Ovary (tissue), 3 donors: ENCODE data around the gene RACK1.

ENCODE experiments used
- EP300 ChIP-seq: sonication (generic); formaldehyde crosslinking; IDR thresholded peaks from one replicate; pipeline ENCODE4 v1.6.1; 2017; ENCODE audit warnings: antibody characterized with exemption
- POLR2A ChIP-seq: fragments of 450-650 bp; IDR thresholded peaks from one replicate; pipeline ENCODE4 v1.6.1; 2017; ENCODE audit warnings: antibody characterized with exemption, mild to moderate bottlenecking, moderate library complexity
- TF ChIP-seq, protein P1 (sequence below), 3 donors: fragments of 450-650 bp in 2 of 3; fragments of 200-600 bp in 1 of 3; IDR thresholded peaks; one replicate each; pipeline versions ENCODE4 v1.5.1 to v1.8.0; 2016 to 2022; ENCODE audit warnings: antibody characterized with exemption in 3 of 3, mild to moderate bottlenecking in 1 of 3
- donor health status: DM: no; HTN: no; CAD: no.

DNA sequence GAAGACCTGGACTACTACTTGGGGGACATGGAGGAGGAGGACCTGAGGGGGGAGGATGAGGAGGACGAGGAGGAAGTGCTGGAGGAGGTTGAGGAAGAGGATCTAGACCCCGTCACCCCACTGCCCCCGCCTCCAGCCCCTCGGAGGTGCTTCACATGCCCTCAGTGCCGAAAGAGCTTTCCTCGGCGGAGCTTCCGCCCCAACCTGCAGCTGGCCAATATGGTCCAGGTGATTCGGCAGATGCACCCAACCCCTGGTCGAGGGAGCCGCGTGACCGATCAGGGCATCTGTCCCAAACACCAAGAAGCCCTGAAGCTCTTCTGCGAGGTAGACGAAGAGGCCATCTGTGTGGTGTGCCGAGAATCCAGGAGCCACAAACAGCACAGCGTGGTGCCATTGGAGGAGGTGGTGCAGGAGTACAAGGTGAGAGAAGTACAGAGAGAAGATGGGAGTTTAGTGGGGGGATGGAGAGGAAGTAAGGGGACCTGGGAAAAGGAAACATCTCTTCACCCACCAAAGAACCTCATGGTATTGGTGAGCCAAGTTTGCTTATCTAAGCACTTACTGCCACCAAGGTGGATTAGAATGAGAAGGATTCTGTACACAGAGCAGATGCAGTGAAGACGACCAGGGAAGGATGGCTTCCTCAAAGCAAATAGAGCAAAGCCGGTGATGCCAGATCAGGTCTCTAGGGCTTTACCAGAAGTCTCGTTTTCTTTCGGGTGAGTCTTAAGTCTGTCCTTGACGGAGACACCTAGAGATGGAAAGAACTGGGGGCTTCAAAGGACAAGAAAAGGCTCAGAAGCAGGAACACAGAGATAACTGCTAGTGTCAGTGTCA, 19.1 kb downstream of the RACK1 start:
- TF ChIP-seq, protein P1, sequence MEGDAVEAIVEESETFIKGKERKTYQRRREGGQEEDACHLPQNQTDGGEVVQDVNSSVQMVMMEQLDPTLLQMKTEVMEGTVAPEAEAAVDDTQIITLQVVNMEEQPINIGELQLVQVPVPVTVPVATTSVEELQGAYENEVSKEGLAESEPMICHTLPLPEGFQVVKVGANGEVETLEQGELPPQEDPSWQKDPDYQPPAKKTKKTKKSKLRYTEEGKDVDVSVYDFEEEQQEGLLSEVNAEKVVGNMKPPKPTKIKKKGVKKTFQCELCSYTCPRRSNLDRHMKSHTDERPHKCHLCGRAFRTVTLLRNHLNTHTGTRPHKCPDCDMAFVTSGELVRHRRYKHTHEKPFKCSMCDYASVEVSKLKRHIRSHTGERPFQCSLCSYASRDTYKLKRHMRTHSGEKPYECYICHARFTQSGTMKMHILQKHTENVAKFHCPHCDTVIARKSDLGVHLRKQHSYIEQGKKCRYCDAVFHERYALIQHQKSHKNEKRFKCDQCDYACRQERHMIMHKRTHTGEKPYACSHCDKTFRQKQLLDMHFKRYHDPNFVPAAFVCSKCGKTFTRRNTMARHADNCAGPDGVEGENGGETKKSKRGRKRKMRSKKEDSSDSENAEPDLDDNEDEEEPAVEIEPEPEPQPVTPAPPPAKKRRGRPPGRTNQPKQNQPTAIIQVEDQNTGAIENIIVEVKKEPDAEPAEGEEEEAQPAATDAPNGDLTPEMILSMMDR (IDR thresholded peaks at IDR 0.05): no peak
- TF ChIP-seq POLR2A (no peak), EP300 (no peak)
